ENCODE results near the gene SERGEF.
A peak's percentile ranks its signal among the peaks of the same experiment; 100 is the strongest.

The SERGEF gene

GRCh38 chr11:18012906-18013781 lies at the start of gene SERGEF:
SERGEF (minus strand) TSS chr11:18013047; CDS start chr11:18013010, 37 bp downstream.
- DNase-seq: peak; percentile 95

GRCh38 chr11:18061351-18061750 lies 48.5 kb upstream of the SERGEF start:
- DNase-seq: no peak

- DNase-seq: peak in 1 of 2 experiments; percentile 34
Measured at GRCh38 chr11:18056561-18057181, 43.8 kb upstream of the SERGEF start.

- no peak for DNase-seq
Measured at GRCh38 chr11:18054511-18055103, 41.8 kb upstream of the SERGEF start.

GRCh38 chr11:18050848-18051247 lies 38.0 kb upstream of the SERGEF start:
- no peak for DNase-seq

GRCh38 chr11:18046116-18046777 lies 33.4 kb upstream of the SERGEF start, which contains the start of gene TPH1:
TPH1 (minus strand) TSS chr11:18046269; CDS start chr11:18040762, 5,507 bp downstream.
- DNase-seq: no peak

GRCh38 chr11:18036456-18036855 lies 23.6 kb upstream of the SERGEF start:
- no peak for DNase-seq

GRCh38 chr11:18027475-18027874 lies 14.6 kb upstream of the SERGEF start:
- DNase-seq: no peak

- DNase-seq: no peak
Measured at GRCh38 chr11:18022419-18022818, 9.6 kb upstream of the SERGEF start.

- no peak for DNase-seq
Measured at GRCh38 chr11:18019650-18020049, 6.8 kb upstream of the SERGEF start.

- DNase-seq: no peak
Measured at GRCh38 chr11:18016789-18017188, 3.9 kb upstream of the SERGEF start.

- no peak for DNase-seq
Measured at GRCh38 chr11:18014876-18015275, 2.0 kb upstream of the SERGEF start.

GRCh38 chr11:18013790-18014507 lies 1.1 kb upstream of the SERGEF start:
- peak in 1 of 2 experiments; percentile 54 for DNase-seq

- peak in 1 of 2 experiments; percentile 43 for DNase-seq
Measured at GRCh38 chr11:18012122-18012905, 533 bp downstream of the SERGEF start.

- DNase-seq: peak; percentile 10 to 53
Measured at GRCh38 chr11:18011633-18012032, 1.2 kb downstream of the SERGEF start.

GRCh38 chr11:18010977-18011586 lies 1.8 kb downstream of the SERGEF start:
- peak in 1 of 2 experiments; percentile 30 for DNase-seq

- DNase-seq: peak in 1 of 2 experiments; percentile 9
Measured at GRCh38 chr11:18010121-18010670, 2.7 kb downstream of the SERGEF start.

- no peak for DNase-seq
Measured at GRCh38 chr11:18005376-18006129, 7.3 kb downstream of the SERGEF start.

GRCh38 chr11:18001191-18001590 lies 11.7 kb downstream of the SERGEF start:
- DNase-seq: no peak

- DNase-seq: no peak
Measured at GRCh38 chr11:18000760-18001159, 12.1 kb downstream of the SERGEF start.

Measured in NCI-H2081 (cell line).